Endothelial cell of umbilical vein (primary cell): Measurements from ENCODE around the gene NR4A1.

Source experiments
- EZH2 ChIP-seq: IDR thresholded peaks from 2 replicates; pipeline ENCODE4 v1.6.1; 2012; ENCODE audit warnings: borderline replicate concordance, low read depth, mild to moderate bottlenecking, moderate library complexity, low read length, inconsistent platforms; ENCODE audit not compliant: severe bottlenecking
- FOS ChIP-seq: IDR thresholded peaks from 2 replicates; pipeline ENCODE4 v1.6.1; 2011; ENCODE audit warnings: mild to moderate bottlenecking, low read length, moderate library complexity, borderline replicate concordance; ENCODE audit not compliant: insufficient read depth
- GATA2 ChIP-seq: IDR thresholded peaks from 2 replicates; pipeline ENCODE4 v1.7.0; 2011; ENCODE audit warnings: low read depth, mild to moderate bottlenecking, moderate library complexity, mixed read lengths, low read length; ENCODE audit not compliant: insufficient read length, insufficient read depth
- JUN ChIP-seq: IDR thresholded peaks from 2 replicates; pipeline ENCODE4 v1.6.1; 2011; ENCODE audit warnings: borderline replicate concordance, low read depth; ENCODE audit not compliant: insufficient read length, insufficient read depth
- MYC ChIP-seq: IDR thresholded peaks from one replicate; pipeline ENCODE4 v1.6.1; 2011; ENCODE audit warnings: mild to moderate bottlenecking, low read depth, low read length
- POLR2A ChIP-seq: IDR thresholded peaks from 2 replicates; pipeline ENCODE4 v1.6.1; 2012; ENCODE audit warnings: low read depth, mild to moderate bottlenecking, control low read depth, low read length
- POLR2AphosphoS5 ChIP-seq: IDR thresholded peaks from 2 replicates; pipeline ENCODE4 v1.6.1; 2012; ENCODE audit warnings: low read depth, mild to moderate bottlenecking, control low read depth, low read length, moderate library complexity; ENCODE audit not compliant: insufficient read depth
- TF ChIP-seq, protein P1 (sequence below), 2 donors: IDR thresholded peaks; 1 replicate in 1 of 2; 2 replicates in 1 of 2; pipeline ENCODE4 v1.5.1; 2011; ENCODE audit warnings: low read length in 2 of 2, mild to moderate bottlenecking in 2 of 2, moderate library complexity in 2 of 2, control low read depth in 1 of 2, inconsistent platforms in 1 of 2, low read depth in 1 of 2; ENCODE audit not compliant: insufficient read depth in 1 of 2; ENCODE audit errors: extremely low read depth in 1 of 2

DNA sequence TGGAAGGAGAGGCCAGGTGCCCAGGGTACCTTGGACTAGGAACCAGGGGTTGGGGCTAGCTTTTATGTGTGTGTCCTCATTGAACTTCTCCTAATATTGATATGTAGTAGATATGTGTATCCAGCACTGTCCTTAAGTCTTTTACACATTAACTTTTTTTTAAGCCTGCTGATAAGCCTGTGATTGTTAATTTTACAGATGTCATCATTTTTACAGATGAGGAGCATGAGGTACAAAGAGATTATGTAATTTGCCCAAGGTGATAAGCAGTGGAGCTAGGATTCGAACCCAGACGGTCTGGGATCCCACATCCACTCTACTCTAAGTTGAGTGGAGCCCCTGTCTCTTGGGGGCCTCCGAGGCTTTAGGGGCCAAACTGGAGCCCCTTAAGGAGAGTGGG lies 10.2 kb upstream of the NR4A1 start:
- TF ChIP-seq POLR2A (no peak), POLR2AphosphoS5 (no peak), MYC (no peak), JUN (no peak), EZH2 (no peak), GATA2 (no peak), FOS (no peak)
- TF ChIP-seq, protein P1, sequence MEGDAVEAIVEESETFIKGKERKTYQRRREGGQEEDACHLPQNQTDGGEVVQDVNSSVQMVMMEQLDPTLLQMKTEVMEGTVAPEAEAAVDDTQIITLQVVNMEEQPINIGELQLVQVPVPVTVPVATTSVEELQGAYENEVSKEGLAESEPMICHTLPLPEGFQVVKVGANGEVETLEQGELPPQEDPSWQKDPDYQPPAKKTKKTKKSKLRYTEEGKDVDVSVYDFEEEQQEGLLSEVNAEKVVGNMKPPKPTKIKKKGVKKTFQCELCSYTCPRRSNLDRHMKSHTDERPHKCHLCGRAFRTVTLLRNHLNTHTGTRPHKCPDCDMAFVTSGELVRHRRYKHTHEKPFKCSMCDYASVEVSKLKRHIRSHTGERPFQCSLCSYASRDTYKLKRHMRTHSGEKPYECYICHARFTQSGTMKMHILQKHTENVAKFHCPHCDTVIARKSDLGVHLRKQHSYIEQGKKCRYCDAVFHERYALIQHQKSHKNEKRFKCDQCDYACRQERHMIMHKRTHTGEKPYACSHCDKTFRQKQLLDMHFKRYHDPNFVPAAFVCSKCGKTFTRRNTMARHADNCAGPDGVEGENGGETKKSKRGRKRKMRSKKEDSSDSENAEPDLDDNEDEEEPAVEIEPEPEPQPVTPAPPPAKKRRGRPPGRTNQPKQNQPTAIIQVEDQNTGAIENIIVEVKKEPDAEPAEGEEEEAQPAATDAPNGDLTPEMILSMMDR (IDR thresholded peaks at IDR 0.05; ENCODE audit: extremely low read depth in 1 of 2, insufficient read depth in 1 of 2, low read depth in 1 of 2, low read length in 2 of 2): no peak
